Measurements from ENCODE around the gene TMEM18. TPM values are rescaled to one million over a fixed set of nuclear protein-coding genes. Genes with fewer than 3 reads are reported as not detected.

Gene TMEM18
- total RNA-seq, 1 donor = 24.1 TPM

- H3K4me3 ChIP-seq (ENCODE audit: low read depth, low read length) = no peak overlapping the region
- TF ChIP-seq CTCF (IDR thresholded peaks at IDR 0.05; ENCODE audit: insufficient read depth, low read length) = no peak
- no peak for DNase-seq (ENCODE audit: low read depth)
Measured at GRCh38 chr2:628651-629050, 48.6 kb downstream of the TMEM18 start.

DNA sequence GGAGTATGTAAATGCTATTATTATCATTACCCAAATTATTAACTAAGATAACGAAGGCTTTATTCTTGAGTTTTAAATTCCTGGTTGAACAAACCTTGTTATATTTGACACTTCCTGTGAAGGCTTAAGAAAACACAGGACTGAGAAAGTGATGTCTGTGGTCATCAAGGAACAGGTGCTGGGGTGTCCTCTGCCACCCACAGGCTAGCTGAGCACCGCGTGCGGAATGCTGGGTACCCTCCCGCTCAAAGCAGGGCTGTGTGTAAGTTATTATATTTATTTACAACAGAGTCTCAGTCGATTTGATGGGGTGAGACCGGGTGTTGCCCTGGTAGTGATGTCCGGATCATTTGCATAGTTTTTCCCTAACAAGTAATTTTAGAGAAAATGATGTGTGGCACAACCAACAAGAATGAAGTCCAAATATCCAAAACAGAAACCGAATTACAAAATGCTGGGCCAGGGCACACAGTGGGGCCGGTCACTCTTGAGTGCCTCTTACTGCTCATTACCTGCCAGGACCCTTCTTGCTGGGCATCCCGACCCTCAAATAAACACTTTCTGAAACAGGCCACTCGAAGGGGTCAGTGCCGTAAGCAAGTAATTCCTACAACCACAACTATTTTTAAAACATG is 49.2 kb downstream of the TMEM18 start:
- DNase-seq (ENCODE audit: low read depth) = no peak
- H3K4me3 ChIP-seq (ENCODE audit: low read depth, low read length) = no peak overlapping the region
- TF ChIP-seq CTCF (IDR thresholded peaks at IDR 0.05; ENCODE audit: insufficient read depth, low read length) = no peak

DNA sequence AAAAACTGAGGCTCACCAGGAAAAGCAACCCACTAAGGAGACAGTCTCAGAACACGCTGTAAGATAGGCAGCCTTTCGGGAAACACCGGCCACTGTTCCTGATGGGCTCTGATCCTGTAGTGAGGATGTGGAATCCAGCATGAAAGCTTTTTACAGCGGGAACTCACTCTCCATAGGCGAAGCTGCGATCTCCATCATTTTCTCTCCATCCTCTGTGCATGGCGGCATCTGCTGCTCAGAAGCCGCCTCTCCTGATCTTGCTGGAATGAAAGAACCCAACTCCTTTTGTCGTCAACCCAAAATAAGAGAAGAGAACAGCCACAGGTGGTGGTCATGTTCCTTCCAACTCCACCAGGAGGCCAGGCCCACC is 49.9 kb downstream of the TMEM18 start:
- no peak for DNase-seq (ENCODE audit: low read depth)
- no peak for TF ChIP-seq CTCF (IDR thresholded peaks at IDR 0.05; ENCODE audit: insufficient read depth, low read length)
- H3K4me3 ChIP-seq (ENCODE audit: low read depth, low read length) = no peak overlapping the region

GRCh38 chr2:626491-627339 is 50.5 kb downstream of the TMEM18 start:
- no peak overlapping the region for H3K4me3 ChIP-seq (ENCODE audit: low read depth, low read length)
- no peak for TF ChIP-seq CTCF (IDR thresholded peaks at IDR 0.05; ENCODE audit: insufficient read depth, low read length)
- no peak for DNase-seq (ENCODE audit: low read depth)

DNA sequence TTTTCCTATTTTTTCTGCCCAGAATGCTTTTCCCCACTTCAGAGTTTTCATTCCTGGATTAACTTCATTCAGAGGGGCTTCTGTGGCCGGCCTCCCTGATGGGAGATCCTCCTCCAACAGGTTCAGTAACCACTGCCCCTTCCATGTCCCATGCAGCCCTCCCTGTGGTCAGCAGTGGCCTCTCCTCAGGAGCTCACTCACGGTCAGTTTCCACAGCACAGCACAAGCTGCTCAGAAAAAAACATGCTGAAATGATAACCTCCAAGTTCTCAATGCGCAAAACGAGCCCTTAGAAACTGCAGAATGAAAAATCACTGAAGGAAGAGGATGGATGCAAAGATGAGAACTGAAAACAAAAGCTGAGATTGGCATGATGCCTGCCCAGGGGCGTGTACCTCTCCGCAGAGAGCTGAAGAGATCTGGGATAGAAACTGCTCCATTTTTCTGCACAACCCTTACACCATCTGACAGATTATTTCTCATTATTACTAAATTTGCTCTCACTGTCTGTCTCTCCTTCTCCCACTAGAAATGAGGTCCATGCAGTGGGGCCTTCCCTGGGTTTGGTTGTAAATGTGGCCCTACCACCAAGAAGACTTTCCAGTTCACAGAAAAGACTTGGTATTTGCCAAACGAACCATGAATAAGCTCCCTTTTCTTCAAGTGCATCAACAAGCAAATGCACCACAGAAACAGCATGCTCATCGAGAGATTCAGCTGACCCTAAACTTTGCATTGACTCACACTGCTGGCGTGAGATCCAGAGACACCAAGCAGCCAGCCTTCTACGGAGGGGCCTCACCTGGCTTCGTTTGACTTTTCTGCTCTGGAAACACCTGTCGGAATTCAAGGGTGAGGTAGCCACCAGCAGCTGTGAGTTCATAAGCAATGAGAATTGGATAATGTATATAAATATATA is 51.5 kb downstream of the TMEM18 start:
- DNase-seq (ENCODE audit: low read depth) = no peak
- TF ChIP-seq CTCF (IDR thresholded peaks at IDR 0.05; ENCODE audit: insufficient read depth, low read length) = no peak
- no peak overlapping the region for H3K4me3 ChIP-seq (ENCODE audit: low read depth, low read length)

DNA sequence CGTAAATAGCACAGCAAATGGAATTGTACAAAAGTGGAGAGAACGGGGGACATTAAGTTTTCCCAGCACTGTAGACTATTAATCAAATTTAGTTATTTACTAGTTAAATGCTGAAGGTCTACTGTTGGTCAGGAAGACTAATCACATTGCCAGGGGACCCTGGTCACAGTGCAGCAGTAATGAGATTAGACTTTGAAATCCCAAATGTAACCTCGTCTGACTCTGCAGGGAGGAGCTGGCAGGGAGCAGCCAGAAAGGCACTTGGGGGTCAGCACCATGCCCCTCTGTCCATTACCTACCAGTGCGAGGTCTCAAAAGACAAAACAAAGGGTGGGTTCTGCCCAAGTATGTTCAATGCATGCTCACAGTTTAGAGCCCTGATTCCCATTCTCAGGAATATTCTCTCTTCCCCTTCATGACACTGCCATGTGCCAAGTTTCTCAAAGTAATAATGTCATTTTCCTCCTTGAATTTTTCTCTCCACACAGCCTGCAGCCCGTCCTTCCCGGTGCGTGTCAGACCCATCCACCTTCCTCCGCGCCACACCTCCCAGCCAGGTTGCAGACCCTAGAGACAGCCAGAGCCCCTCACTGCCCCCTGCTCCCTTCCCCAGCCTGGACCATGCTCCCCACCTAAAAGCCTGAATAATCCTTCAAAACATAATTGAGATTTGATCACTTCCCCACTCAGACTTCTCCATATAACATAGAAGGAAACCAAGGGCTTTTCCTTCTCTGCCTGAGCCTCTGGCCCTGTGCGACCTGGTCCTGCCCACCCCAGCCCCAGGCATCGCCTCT is 52.5 kb downstream of the TMEM18 start:
- no peak for TF ChIP-seq CTCF (IDR thresholded peaks at IDR 0.05; ENCODE audit: insufficient read depth, low read length)
- H3K4me3 ChIP-seq (ENCODE audit: low read depth, low read length) = no peak overlapping the region
- no peak for DNase-seq (ENCODE audit: low read depth)
